ENCODE results near the gene TP73. TPM values are rescaled to one million over a fixed set of nuclear protein-coding genes. Genes with fewer than 3 reads are reported as not detected.

The TP73 gene
- total RNA-seq, 2 donors from 2014 or later, result 5.1 to 15.1 TPM

GRCh38 chr1:3740752-3741151 lies 88.4 kb downstream of the TP73 start:
- Histone ChIP-seq H3K4me1 (replicated peaks) (no peaks in the 10 kb centered on the region), H3K27ac (no peak overlapping the region), H3K4me3 (no peak overlapping the region), H3K36me3 (no peaks in the 10 kb centered on the region), H3K9me3 (no peaks in the 10 kb centered on the region), H3K27me3 (replicated peaks; ENCODE audit: insufficient read depth) (no peaks in the 10 kb centered on the region)
- TF ChIP-seq POLR2A (IDR thresholded peaks at IDR 0.05) (no peak), CTCF (IDR thresholded peaks at IDR 0.05) (no peak), POLR2AphosphoS5 (IDR thresholded peaks at IDR 0.05) (no peak)
- WGBS, result 95% methylated on average over 13 of the region's 13 CpGs
- DNase-seq (ENCODE audit: low spot score), result no peak
- intact Hi-C loops (cut with DNase I), result no loop called here

GRCh38 chr1:3741566-3742438 lies 89.5 kb downstream of the TP73 start:
- H3K9me3 ChIP-seq, result no peaks in the 10 kb centered on the region
- H3K4me3 ChIP-seq, result no peak overlapping the region
- WGBS, result 88% methylated on average over 22 of the region's 22 CpGs
- DNase-seq (ENCODE audit: low spot score), result no peak
- H3K27ac ChIP-seq, result no peak overlapping the region
- H3K4me1 ChIP-seq (replicated peaks), result no peaks in the 10 kb centered on the region
- TF ChIP-seq CTCF (IDR thresholded peaks at IDR 0.05) (no peak), POLR2AphosphoS5 (IDR thresholded peaks at IDR 0.05) (no peak), POLR2A (IDR thresholded peaks at IDR 0.05) (no peak)
- intact Hi-C loops (cut with DNase I), result no loop called here
- no peaks in the 10 kb centered on the region for H3K27me3 ChIP-seq (replicated peaks; ENCODE audit: insufficient read depth)
- H3K36me3 ChIP-seq, result no peaks in the 10 kb centered on the region

- no peaks in the 10 kb centered on the region for H3K9me3 ChIP-seq
- no peaks in the 10 kb centered on the region for H3K36me3 ChIP-seq
- WGBS, result 86% methylated on average over 24 of the region's 24 CpGs
- peaks cover 1% of the 10 kb centered on the region for H3K4me1 ChIP-seq (replicated peaks)
- H3K27me3 ChIP-seq (replicated peaks; ENCODE audit: insufficient read depth), result no peaks in the 10 kb centered on the region
- DNase-seq (ENCODE audit: low spot score), result no peak
- no peak overlapping the region for H3K4me3 ChIP-seq
- intact Hi-C loops (cut with DNase I), result no loop called here
- H3K27ac ChIP-seq, result no peak overlapping the region
- TF ChIP-seq POLR2A (IDR thresholded peaks at IDR 0.05), result no peak
- TF ChIP-seq POLR2AphosphoS5 (IDR thresholded peaks at IDR 0.05), result no peak
- TF ChIP-seq CTCF (IDR thresholded peaks at IDR 0.05), result no peak
Observed at GRCh38 chr1:3742439-3743298, 90.4 kb downstream of the TP73 start.

GRCh38 chr1:3743421-3743820 lies 91.1 kb downstream of the TP73 start:
- Histone ChIP-seq H3K36me3 (no peaks in the 10 kb centered on the region), H3K9me3 (no peaks in the 10 kb centered on the region), H3K27ac (no peak overlapping the region), H3K27me3 (replicated peaks; ENCODE audit: insufficient read depth) (no peaks in the 10 kb centered on the region), H3K4me1 (replicated peaks) (peaks cover 4% of the 10 kb centered on the region), H3K4me3 (no peak overlapping the region)
- DNase-seq (ENCODE audit: low spot score), result no peak
- 66% methylated on average over 4 of the region's 4 CpGs for WGBS
- intact Hi-C loops (cut with DNase I), result no loop called here
- TF ChIP-seq POLR2A (IDR thresholded peaks at IDR 0.05), result no peak
- TF ChIP-seq POLR2AphosphoS5 (IDR thresholded peaks at IDR 0.05), result no peak
- TF ChIP-seq CTCF (IDR thresholded peaks at IDR 0.05), result no peak
